ENCODE data around the gene HTR4. TPM values are rescaled to one million over a fixed set of nuclear protein-coding genes. Genes with fewer than 3 reads are reported as not detected.

HTR4 gene
- polyA plus RNA-seq, 1 donor (not counting 4 experiments of a cell fraction or from before 2014, with no cell fraction given) = not detected

DNA sequence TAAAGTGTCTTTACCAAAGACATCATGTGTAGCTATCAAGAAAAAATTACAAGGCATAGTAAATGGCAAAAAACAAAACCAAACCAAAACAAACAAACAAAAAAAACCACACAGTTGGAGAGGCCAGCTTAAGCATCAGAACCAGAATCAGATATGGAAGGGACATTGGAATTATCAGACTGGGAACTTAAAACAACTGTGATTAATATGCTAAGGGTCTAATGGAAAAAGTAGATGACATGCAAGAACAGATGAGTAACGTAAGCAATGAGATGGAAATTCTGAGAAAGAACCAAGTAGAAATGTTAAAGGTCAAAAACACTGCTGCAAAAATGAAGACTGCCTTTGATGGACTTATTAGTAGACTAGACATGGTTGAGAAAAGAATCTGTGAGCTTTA, 194.7 kb downstream of the HTR4 start:
- FAIRE-seq = no peak

GRCh38 chr5:148458036-148458888, 196.1 kb downstream of the HTR4 start:
- Histone ChIP-seq H3K36me3 (ENCODE audit: control insufficient read depth in 2 of 2, extremely low read depth in 1 of 2, insufficient read depth in 2 of 2, low read length in 2 of 2) (no peaks in the 10 kb centered on the region), H3K4me2 (ENCODE audit: control insufficient read depth, extremely low read depth, insufficient read depth, low read depth, low read length) (no peak overlapping the region), H4K20me1 (ENCODE audit: control insufficient read depth, extremely low read depth, insufficient read depth, low read length) (no peaks in the 10 kb centered on the region), H3K9me1 (ENCODE audit: control insufficient read depth, extremely low read depth, insufficient read depth, low read length) (no peaks in the 10 kb centered on the region), H3K4me1 (ENCODE audit: control insufficient read depth, extremely low read depth, insufficient read depth, low read length) (no peaks in the 10 kb centered on the region), H3K9ac (ENCODE audit: control insufficient read depth, extremely low read depth, insufficient read depth, low read length) (no peak overlapping the region), H3K4me3 (ENCODE audit: control insufficient read depth in 2 of 3, extremely low read depth in 1 of 3, insufficient read depth in 2 of 3, low read depth in 1 of 3, low read length in 3 of 3) (no peak overlapping the region), H3K27me3 (ENCODE audit: control insufficient read depth, extremely low read depth, insufficient read depth, low read length) (no peaks in the 10 kb centered on the region), H3K27ac (ENCODE audit: control insufficient read depth, insufficient read depth, low read length) (no peak overlapping the region), H3K79me2 (ENCODE audit: control insufficient read depth, insufficient read depth, low read length) (no peaks in the 10 kb centered on the region), H2AFZ (ENCODE audit: control insufficient read depth, low read length) (no peak overlapping the region), H3K9me3 (ENCODE audit: control insufficient read depth, low read depth, low read length) (no peaks in the 10 kb centered on the region)
- no peak for TF ChIP-seq EZH2 (IDR thresholded peaks at IDR 0.05; ENCODE audit: low read length)
- no peak for TF ChIP-seq CTCF (optimal IDR thresholded peaks at IDR 0.05 in 1 of 3, IDR thresholded peaks at IDR 0.05 in 1 of 3, conservative IDR thresholded peaks at IDR 0.05 in 1 of 3; ENCODE audit: extremely low read depth in 1 of 3, insufficient read depth in 2 of 3, low read length in 3 of 3)
- dilution Hi-C loops (cut with MboI; ENCODE audit: extremely low pct_ligation_motif_present, low sequenced_read_pairs) = no loop called here
- no peak for DNase-seq (ENCODE audit: low read depth, low spot score)
- no peak for FAIRE-seq

More for the DNA sequence above, 194.7 kb downstream of the HTR4 start:
- H3K4me3 ChIP-seq (ENCODE audit: control insufficient read depth in 2 of 3, extremely low read depth in 1 of 3, insufficient read depth in 2 of 3, low read depth in 1 of 3, low read length in 3 of 3) = no peak overlapping the region
- H3K27me3 ChIP-seq (ENCODE audit: control insufficient read depth, extremely low read depth, insufficient read depth, low read length) = no peaks in the 10 kb centered on the region
- H3K9me3 ChIP-seq (ENCODE audit: control insufficient read depth, low read depth, low read length) = no peaks in the 10 kb centered on the region
- no peak for TF ChIP-seq CTCF (optimal IDR thresholded peaks at IDR 0.05 in 1 of 3, IDR thresholded peaks at IDR 0.05 in 1 of 3, conservative IDR thresholded peaks at IDR 0.05 in 1 of 3; ENCODE audit: extremely low read depth in 1 of 3, insufficient read depth in 2 of 3, low read length in 3 of 3)
- no peaks in the 10 kb centered on the region for H3K9me1 ChIP-seq (ENCODE audit: control insufficient read depth, extremely low read depth, insufficient read depth, low read length)
- H3K27ac ChIP-seq (ENCODE audit: control insufficient read depth, insufficient read depth, low read length) = no peak overlapping the region
- no peak overlapping the region for H3K9ac ChIP-seq (ENCODE audit: control insufficient read depth, extremely low read depth, insufficient read depth, low read length)
- H3K4me2 ChIP-seq (ENCODE audit: control insufficient read depth, extremely low read depth, insufficient read depth, low read depth, low read length) = no peak overlapping the region
- no peaks in the 10 kb centered on the region for H3K36me3 ChIP-seq (ENCODE audit: control insufficient read depth in 2 of 2, extremely low read depth in 1 of 2, insufficient read depth in 2 of 2, low read length in 2 of 2)
- no peaks in the 10 kb centered on the region for H3K79me2 ChIP-seq (ENCODE audit: control insufficient read depth, insufficient read depth, low read length)
- dilution Hi-C loops (cut with MboI; ENCODE audit: extremely low pct_ligation_motif_present, low sequenced_read_pairs) = no loop called here
- no peak for DNase-seq (ENCODE audit: low read depth, low spot score)
- no peaks in the 10 kb centered on the region for H4K20me1 ChIP-seq (ENCODE audit: control insufficient read depth, extremely low read depth, insufficient read depth, low read length)
- no peak overlapping the region for H2AFZ ChIP-seq (ENCODE audit: control insufficient read depth, low read length)
- H3K4me1 ChIP-seq (ENCODE audit: control insufficient read depth, extremely low read depth, insufficient read depth, low read length) = no peaks in the 10 kb centered on the region

Data from keratinocyte (primary cell).